GM18907 (cell line): ENCODE results near the gene RIN1.
"Not testable (repeated sequence)": the region's sequence is repeated elsewhere in the genome, so short reads cannot be mapped to it uniquely, and the experiment has no call there.

ENCODE experiments used
- ATAC-seq: cut with Tn5 transposase; IDR thresholded peaks from one replicate; pipeline ENCODE4 v1.9.1; 2021; ENCODE audit warnings: mild to moderate bottlenecking, moderate library complexity; ENCODE audit not compliant: unreplicated experiment

Gene RIN1

GRCh38 chr11:66336234-66337102, at the start of gene RIN1:
Gene RIN1, minus strand, starts transcription at chr11:66336434. Its CDS starts 32 bp downstream, at chr11:66336402.
- peak; percentile 62 for ATAC-seq

GRCh38 chr11:66384316-66384715, 48.1 kb upstream of the RIN1 start:
- not testable (repeated sequence) for ATAC-seq

GRCh38 chr11:66380264-66380663, 44.0 kb upstream of the RIN1 start:
- not testable (repeated sequence) for ATAC-seq

GRCh38 chr11:66373690-66374287, 37.6 kb upstream of the RIN1 start:
- ATAC-seq, result not testable (repeated sequence)

GRCh38 chr11:66373265-66373664, 37.0 kb upstream of the RIN1 start:
- no peak for ATAC-seq

GRCh38 chr11:66371627-66372415, 35.6 kb upstream of the RIN1 start, which contains the start of gene SLC29A2:
Gene SLC29A2, minus strand, starts transcription at chr11:66371760. Its CDS starts 169 bp downstream, at chr11:66371591.
- ATAC-seq, result peak; percentile 60

GRCh38 chr11:66369073-66369894, 33.0 kb upstream of the RIN1 start:
- ATAC-seq, result no peak

- ATAC-seq, result no peak
These were observed 32.2 kb upstream of the RIN1 start for GRCh38 chr11:66368484-66368883.

GRCh38 chr11:66367561-66368312, 31.5 kb upstream of the RIN1 start:
- no peak for ATAC-seq

GRCh38 chr11:66366844-66367477, 30.7 kb upstream of the RIN1 start:
- no peak for ATAC-seq

GRCh38 chr11:66365711-66366619, 29.7 kb upstream of the RIN1 start:
- no peak for ATAC-seq

GRCh38 chr11:66365166-66365565, 28.9 kb upstream of the RIN1 start:
- no peak for ATAC-seq

GRCh38 chr11:66363805-66364535, 27.7 kb upstream of the RIN1 start:
- ATAC-seq, result no peak

GRCh38 chr11:66363187-66363601, 27.0 kb upstream of the RIN1 start:
- no peak for ATAC-seq

GRCh38 chr11:66362481-66363147, 26.4 kb upstream of the RIN1 start:
- no peak for ATAC-seq

GRCh38 chr11:66361502-66361941, 25.3 kb upstream of the RIN1 start:
- no peak for ATAC-seq
